NT2/D1 (cell line): ENCODE results near the gene GLO1.
A peak's percentile ranks its signal among the peaks of the same experiment; 100 is the strongest.

Source experiments
- DNase-seq: peaks from one replicate; pipeline ENCODE4 v3.0.0-alpha.2; 2011; ENCODE audit warnings: low read depth, low spot score
- H3K27me3 ChIP-seq: 2 replicates; pipeline ENCODE4 v1.6.0; 2011; ENCODE audit warnings: mild to moderate bottlenecking; ENCODE audit not compliant: insufficient read length, insufficient read depth
- H3K36me3 ChIP-seq: 2 replicates; pipeline ENCODE4 v1.6.1; 2011; ENCODE audit warnings: mild to moderate bottlenecking, low read length, mixed read lengths; ENCODE audit not compliant: insufficient read depth, insufficient read length
- H3K4me1 ChIP-seq: 2 replicates; pipeline ENCODE4 v1.5.1; 2011; ENCODE audit not compliant: insufficient read depth, insufficient read length
- H3K4me3 ChIP-seq: 2 replicates; pipeline ENCODE4 v1.5.1; 2011; ENCODE audit warnings: low read depth; ENCODE audit not compliant: insufficient read length
- H3K9ac ChIP-seq: 2 replicates; pipeline ENCODE4 v1.6.0; 2011; ENCODE audit warnings: low read depth; ENCODE audit not compliant: insufficient read length
- H3K9me3 ChIP-seq: 2 replicates; pipeline ENCODE4 v1.5.1; 2011; ENCODE audit warnings: mild to moderate bottlenecking, low read length; ENCODE audit not compliant: insufficient read depth
- SUZ12 ChIP-seq: IDR thresholded peaks from 2 replicates; pipeline ENCODE4 v1.6.1; 2011; ENCODE audit not compliant: insufficient read length, insufficient read depth; ENCODE audit errors: extremely low read depth
- YY1 ChIP-seq: IDR thresholded peaks from 2 replicates; pipeline ENCODE4 v1.6.1; 2011; ENCODE audit not compliant: insufficient read length, insufficient read depth
- ZNF274 ChIP-seq: IDR thresholded peaks from 2 replicates; pipeline ENCODE4 v1.6.1; 2011; ENCODE audit warnings: mild to moderate bottlenecking, low read depth, low read length

GLO1 gene

GRCh38 chr6:38702558-38703397 is at the start of gene GLO1:
TSS of gene GLO1 (minus strand) at chr6:38703145. CDS start at chr6:38703054, 91 bp downstream.
- peak within 1 kb of the TSS; percentile 91 for H3K9ac ChIP-seq
- H3K9me3 ChIP-seq, result peaks cover 18% of the 10 kb centered on the region
- DNase-seq, result peak; percentile 92
- H3K4me3 ChIP-seq, result peak within 1 kb of the TSS; percentile 72
- peaks cover 15% of the 10 kb centered on the region for H3K36me3 ChIP-seq
- TF ChIP-seq YY1, result peak; percentile 42
- TF ChIP-seq ZNF274, result no peak
- no peaks in the 10 kb centered on the region for H3K27me3 ChIP-seq
- H3K4me1 ChIP-seq, result no peaks in the 10 kb centered on the region

DNA sequence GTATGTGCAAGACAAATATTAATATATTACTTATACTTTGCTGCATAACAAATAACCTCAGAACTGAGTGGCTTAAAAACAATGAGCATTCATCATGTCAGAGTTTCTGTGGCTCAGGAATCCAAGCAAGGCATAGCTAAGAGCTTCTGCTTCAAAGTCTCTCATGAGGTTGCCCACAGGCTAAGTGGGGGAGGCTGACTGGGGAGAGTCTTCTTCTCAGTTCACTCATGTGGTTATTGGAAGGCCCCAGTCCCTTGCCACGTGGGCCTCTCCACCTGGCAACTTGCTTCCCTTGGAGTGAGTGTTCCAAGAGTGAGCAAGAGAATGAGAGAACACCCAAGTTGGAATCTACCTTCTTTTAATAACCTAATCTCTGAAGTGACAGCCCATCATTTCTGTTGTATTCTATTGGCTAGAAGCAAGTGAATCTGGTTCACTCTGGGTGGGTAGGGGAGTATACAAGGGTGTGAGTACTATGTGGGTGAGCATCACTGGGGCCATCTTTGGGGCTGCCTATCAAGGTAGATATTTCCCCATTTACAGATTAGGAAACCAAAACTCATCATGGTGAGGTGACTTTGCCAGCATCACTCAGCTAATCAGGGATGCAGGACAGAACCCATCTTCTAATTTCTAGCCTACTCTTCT is 48.1 kb upstream of the GLO1 start:
- no peak for DNase-seq
- H3K9ac ChIP-seq, result no peak overlapping the region
- no peaks in the 10 kb centered on the region for H3K4me1 ChIP-seq
- no peak overlapping the region for H3K4me3 ChIP-seq
- H3K36me3 ChIP-seq, result no peaks in the 10 kb centered on the region
- H3K27me3 ChIP-seq, result no peaks in the 10 kb centered on the region
- no peaks in the 10 kb centered on the region for H3K9me3 ChIP-seq
- TF ChIP-seq ZNF274, result no peak
- TF ChIP-seq SUZ12, result no peak
- TF ChIP-seq YY1, result no peak

DNA sequence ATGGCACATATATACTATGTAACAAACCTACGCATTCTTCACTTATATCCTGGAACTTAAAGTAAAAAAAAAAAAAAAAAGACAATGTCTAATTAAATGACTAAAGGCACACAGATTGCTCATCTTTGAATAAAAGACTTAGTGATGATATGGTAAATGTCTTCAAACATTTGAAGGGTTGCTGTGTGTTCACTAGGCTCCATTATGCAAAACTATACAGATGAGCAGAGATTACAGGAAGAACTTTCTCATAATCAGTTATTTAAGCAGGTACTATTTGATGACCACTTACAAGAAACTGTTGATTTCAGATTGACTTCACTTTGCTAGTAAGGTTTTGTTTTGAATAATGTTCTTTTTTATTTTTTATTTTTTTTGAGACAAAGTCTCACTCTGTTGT is 46.5 kb upstream of the GLO1 start:
- Histone ChIP-seq H3K27me3 (no peaks in the 10 kb centered on the region), H3K9me3 (no peaks in the 10 kb centered on the region), H3K4me3 (no peak overlapping the region), H3K4me1 (no peaks in the 10 kb centered on the region), H3K36me3 (no peaks in the 10 kb centered on the region), H3K9ac (no peak overlapping the region)
- DNase-seq, result no peak
- TF ChIP-seq ZNF274, result no peak

DNA sequence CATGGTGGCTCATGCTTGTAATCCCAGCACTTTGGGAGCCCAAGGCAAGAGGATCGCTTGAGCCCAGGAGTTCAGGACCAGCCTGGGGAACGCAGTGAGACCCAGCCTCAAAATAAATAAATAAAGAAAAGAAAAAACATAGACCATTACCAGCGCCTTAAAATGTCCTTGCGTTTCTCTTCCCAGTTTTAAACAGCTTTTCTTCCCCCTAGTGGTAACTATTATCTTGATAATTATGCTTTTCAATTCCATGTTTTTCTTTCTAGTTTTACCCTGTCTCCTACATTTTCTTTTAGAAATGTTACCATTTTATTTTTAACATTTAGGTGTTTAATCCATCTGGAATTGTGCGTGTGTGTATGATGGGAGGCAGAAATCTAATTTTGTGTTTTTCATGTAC is 36.6 kb upstream of the GLO1 start:
- Histone ChIP-seq H3K9ac (no peak overlapping the region), H3K27me3 (no peaks in the 10 kb centered on the region), H3K36me3 (peaks cover 2% of the 10 kb centered on the region), H3K4me1 (no peaks in the 10 kb centered on the region), H3K9me3 (no peaks in the 10 kb centered on the region; the same call in 1 of the 2 replicates), H3K4me3 (no peak overlapping the region)
- DNase-seq, result no peak
- TF ChIP-seq ZNF274, result no peak
- no peak for TF ChIP-seq SUZ12
- no peak for TF ChIP-seq YY1

DNA sequence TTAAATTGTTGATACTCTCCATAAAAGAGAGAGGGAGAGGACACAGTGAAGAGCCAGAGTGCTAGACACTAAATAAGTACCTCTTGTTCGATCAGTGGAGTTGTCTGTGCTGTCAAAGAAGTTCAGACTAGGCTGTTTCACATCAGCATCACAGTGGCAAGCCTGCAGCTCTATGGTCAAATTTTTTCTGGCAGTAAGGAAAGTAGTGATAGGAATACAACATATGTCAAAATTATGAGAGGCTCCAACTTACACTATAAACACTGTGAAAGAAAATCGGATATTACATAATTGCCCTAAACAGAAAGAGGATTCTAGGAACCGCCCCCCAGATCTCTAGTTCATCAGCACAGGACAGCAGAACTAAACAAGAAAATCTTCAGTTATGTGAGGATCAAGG is 35.3 kb upstream of the GLO1 start:
- no peaks in the 10 kb centered on the region for H3K27me3 ChIP-seq
- H3K9ac ChIP-seq, result no peak overlapping the region
- no peak for DNase-seq
- H3K4me3 ChIP-seq, result no peak overlapping the region
- H3K9me3 ChIP-seq, result no peaks in the 10 kb centered on the region; the same call in 1 of the 2 replicates
- H3K36me3 ChIP-seq, result peaks cover 2% of the 10 kb centered on the region
- no peaks in the 10 kb centered on the region for H3K4me1 ChIP-seq
- no peak for TF ChIP-seq YY1

DNA sequence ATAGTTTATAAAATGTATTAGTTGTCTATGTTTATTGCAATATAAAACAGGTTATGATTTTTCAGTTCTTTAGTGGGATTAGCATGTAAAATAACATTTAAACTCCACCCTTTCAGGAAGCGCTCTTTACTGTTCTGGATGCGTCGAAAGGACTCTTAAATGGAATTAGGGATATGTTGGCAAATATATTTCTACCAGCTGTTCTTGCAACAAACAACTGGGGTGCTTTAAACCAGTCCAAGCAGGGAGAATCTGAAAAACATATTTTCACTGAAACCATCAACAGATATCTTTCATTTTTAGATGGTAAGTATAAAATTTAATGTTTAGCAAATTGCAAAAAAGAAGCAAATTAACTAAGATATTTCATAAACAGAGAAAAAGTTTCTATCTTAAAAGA is 34.0 kb upstream of the GLO1 start:
- no peaks in the 10 kb centered on the region; the same call in 1 of the 2 replicates for H3K9me3 ChIP-seq
- TF ChIP-seq YY1 (no peak), SUZ12 (no peak), ZNF274 (no peak)

DNA sequence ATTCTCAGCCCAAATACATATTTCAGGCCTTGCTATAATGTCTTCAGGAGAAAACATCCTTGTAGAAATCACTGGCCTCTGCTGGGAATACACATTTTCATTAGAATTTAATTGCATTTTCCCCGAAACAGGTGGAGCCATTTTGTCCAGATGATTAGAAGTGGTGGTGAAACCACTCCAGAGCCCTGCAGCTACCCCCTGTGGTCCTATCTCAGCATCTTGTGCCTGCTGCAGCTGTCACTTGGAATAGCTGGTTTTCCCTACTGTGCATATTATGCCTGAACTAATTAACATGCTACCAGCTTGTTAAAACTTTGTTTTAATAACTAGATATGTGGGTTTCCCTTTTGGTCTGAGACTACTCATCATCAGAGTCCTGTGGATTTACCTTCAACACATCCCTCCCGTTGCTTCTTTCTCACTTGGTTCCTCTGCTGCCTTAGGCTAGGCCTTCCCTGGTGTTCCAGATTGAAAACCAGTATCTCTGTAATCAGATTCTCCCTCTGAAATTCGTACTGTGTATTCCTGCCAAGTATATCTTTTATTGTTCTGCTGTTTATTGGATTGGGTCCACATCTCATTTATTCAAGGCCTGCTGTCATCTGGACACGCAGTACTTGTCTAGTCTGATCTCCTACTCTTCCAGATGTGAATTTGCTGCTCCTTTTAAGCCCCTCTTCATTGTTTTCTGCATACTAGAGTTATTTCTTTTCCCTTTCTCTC is 27.4 kb upstream of the GLO1 start:
- Histone ChIP-seq H3K27me3 (no peaks in the 10 kb centered on the region), H3K4me3 (no peak overlapping the region), H3K9ac (no peak overlapping the region), H3K4me1 (no peaks in the 10 kb centered on the region), H3K9me3 (no peaks in the 10 kb centered on the region), H3K36me3 (no peaks in the 10 kb centered on the region)
- DNase-seq, result no peak
- no peak for TF ChIP-seq ZNF274
- TF ChIP-seq SUZ12, result no peak
- TF ChIP-seq YY1, result no peak

More for the DNA sequence above, 34.0 kb upstream of the GLO1 start:
- Histone ChIP-seq H3K4me3 (no peak overlapping the region), H3K4me1 (no peaks in the 10 kb centered on the region), H3K27me3 (no peaks in the 10 kb centered on the region), H3K9ac (no peak overlapping the region), H3K36me3 (peaks cover 2% of the 10 kb centered on the region)
- no peak for DNase-seq
